GM18907 (cell line): ENCODE data around the gene NEURL1B.

Experiments
- ATAC-seq: cut with Tn5 transposase; IDR thresholded peaks from one replicate; pipeline ENCODE4 v1.9.1; 2021; ENCODE audit warnings: mild to moderate bottlenecking, moderate library complexity; ENCODE audit not compliant: unreplicated experiment

The NEURL1B gene

GRCh38 chr5:172713113-172713808 is 72.2 kb downstream of the NEURL1B start:
- ATAC-seq = no peak

- no peak for ATAC-seq
Observed at GRCh38 chr5:172713809-172714490, 72.9 kb downstream of the NEURL1B start.

GRCh38 chr5:172714491-172715420 is 73.7 kb downstream of the NEURL1B start:
- peak; percentile 75 for ATAC-seq

- ATAC-seq = no peak
Observed at GRCh38 chr5:172715421-172715780, 74.3 kb downstream of the NEURL1B start.

- ATAC-seq = no peak
Observed at GRCh38 chr5:172715931-172716682, 75.0 kb downstream of the NEURL1B start.

- no peak for ATAC-seq
Observed at GRCh38 chr5:172716796-172717313, 75.8 kb downstream of the NEURL1B start.

GRCh38 chr5:172717481-172718195 is 76.6 kb downstream of the NEURL1B start:
- no peak for ATAC-seq

GRCh38 chr5:172718527-172719114 is 77.6 kb downstream of the NEURL1B start:
- no peak for ATAC-seq

- ATAC-seq = no peak
Observed at GRCh38 chr5:172719211-172719610, 78.1 kb downstream of the NEURL1B start.

GRCh38 chr5:172720655-172721054 is 79.6 kb downstream of the NEURL1B start:
- ATAC-seq = no peak

- no peak for ATAC-seq
Observed at GRCh38 chr5:172721455-172722326, 80.6 kb downstream of the NEURL1B start.

- ATAC-seq = no peak
Observed at GRCh38 chr5:172722327-172722815, 81.3 kb downstream of the NEURL1B start.

- no peak for ATAC-seq
Observed at GRCh38 chr5:172723508-172723907, 82.4 kb downstream of the NEURL1B start.

- ATAC-seq = no peak
Observed at GRCh38 chr5:172724242-172725183, 83.5 kb downstream of the NEURL1B start.

GRCh38 chr5:172725273-172725672 is 84.2 kb downstream of the NEURL1B start:
- no peak for ATAC-seq

- no peak for ATAC-seq
Observed at GRCh38 chr5:172725785-172726184, 84.7 kb downstream of the NEURL1B start.

GRCh38 chr5:172726966-172727365 is 85.9 kb downstream of the NEURL1B start:
- no peak for ATAC-seq
